Neural progenitor cell (in vitro differentiated cells): ENCODE results near the gene DOK3. TPM values are rescaled to one million over a fixed set of nuclear protein-coding genes. Genes with fewer than 3 reads are reported as not detected.
A peak's percentile ranks its signal among the peaks of the same experiment; 100 is the strongest.

Source experiments
- DNase-seq: peaks from one replicate; pipeline ENCODE4 v3.0.0-alpha.2; 2016; ENCODE audit warnings: low spot score
- H2AFZ ChIP-seq: fragments of 200-600 bp; sonication (generic); replicated peaks from 2 replicates; pipeline ENCODE4 v1.6.1; 2016; ENCODE audit warnings: antibody characterized with exemption
- H3F3A ChIP-seq: fragments of 200-600 bp; sonication (generic); 2 replicates; pipeline ENCODE4 v1.6.1; 2016; ENCODE audit warnings: antibody characterized with exemption, low read depth
- H3K27ac ChIP-seq: fragments of 200-600 bp; sonication (generic); 2 replicates; pipeline ENCODE4 v1.5.1; 2016; ENCODE audit warnings: mild to moderate bottlenecking
- H3K27me3 ChIP-seq: fragments of 200-600 bp; sonication (generic); 2 replicates; pipeline ENCODE4 v1.6.1; 2016; ENCODE audit warnings: mild to moderate bottlenecking, moderate library complexity
- H3K36me3 ChIP-seq: fragments of 200-600 bp; sonication (generic); 2 replicates; pipeline ENCODE4 v1.5.1; 2016
- H3K4me1 ChIP-seq: fragments of 200-600 bp; sonication (generic); 2 replicates; pipeline ENCODE4 v1.6.1; 2016; ENCODE audit warnings: mixed run types
- H3K4me2 ChIP-seq: fragments of 200-600 bp; sonication (generic); 2 replicates; pipeline ENCODE4 v1.6.1; 2016
- H3K4me3 ChIP-seq: fragments of 200-600 bp; sonication (generic); 2 replicates; pipeline ENCODE4 v1.5.1; 2016
- H3K79me2 ChIP-seq: fragments of 200-600 bp; sonication (generic); 2 replicates; pipeline ENCODE4 v1.6.1; 2016; ENCODE audit warnings: low read depth
- H3K9ac ChIP-seq: fragments of 200-600 bp; sonication (generic); 2 replicates; pipeline ENCODE4 v1.6.1; 2016
- H3K9me3 ChIP-seq: fragments of 200-600 bp; sonication (generic); 2 replicates; pipeline ENCODE4 v1.5.1; 2016; ENCODE audit warnings: low read depth
- H4K20me1 ChIP-seq: fragments of 200-600 bp; sonication (generic); 2 replicates; pipeline ENCODE4 v1.6.1; 2016; ENCODE audit warnings: low read depth
- H3K27ac Mint-ChIP-seq: 3 replicates; pipeline ENCODE4 v1.8.0; 2021; ENCODE audit warnings: mixed read lengths
- H3K27me3 Mint-ChIP-seq: 2 replicates; pipeline ENCODE4 v1.8.0; 2022; ENCODE audit warnings: low read depth, mild to moderate bottlenecking, inconsistent platforms, moderate library complexity, mixed read lengths; ENCODE audit not compliant: insufficient read depth
- H3K36me3 Mint-ChIP-seq: 3 replicates; pipeline ENCODE4 v1.8.0; 2021; ENCODE audit warnings: mixed read lengths
- H3K4me1 Mint-ChIP-seq: 3 replicates; pipeline ENCODE4 v1.8.0; 2021; ENCODE audit warnings: mixed read lengths
- H3K4me3 Mint-ChIP-seq: 3 replicates; pipeline ENCODE4 v1.8.0; 2021; ENCODE audit warnings: mild to moderate bottlenecking, moderate library complexity, mixed read lengths
- H3K9me3 Mint-ChIP-seq: 3 replicates; pipeline ENCODE4 v1.8.0; 2020; ENCODE audit warnings: mixed read lengths
- CTCF ChIP-seq: fragments of 200-600 bp; sonication (generic); IDR thresholded peaks from 2 replicates; pipeline ENCODE4 v1.5.1; 2017; ENCODE audit warnings: antibody characterized with exemption, mild to moderate bottlenecking
- EZH2 ChIP-seq: fragments of 200-600 bp; sonication (generic); IDR thresholded peaks from 2 replicates; pipeline ENCODE4 v1.6.1; 2017; ENCODE audit warnings: antibody characterized with exemption, mild to moderate bottlenecking, moderate library complexity
- EZH2phosphoT487 ChIP-seq: fragments of 200-600 bp; sonication (generic); IDR thresholded peaks from 2 replicates; pipeline ENCODE4 v1.6.1; 2017; ENCODE audit warnings: antibody characterized with exemption
- total RNA-seq: library from RNA; depleted of rRNA; stranded (reverse); fragments of >200 nt; gene quantifications from 2 replicates; pipeline ENCODE4 v1.2.3, GENCODE V29; 2015; ENCODE audit warnings: low replicate concordance

The DOK3 gene
- total RNA-seq, 1 donor from 2014 or later = 0.54 TPM

- no peak overlapping the region for H3K27ac Mint-ChIP-seq
- no peaks in the 10 kb centered on the region for H3K9me3 ChIP-seq
- no peak overlapping the region for H2AFZ ChIP-seq
- DNase-seq = no peak
- peaks cover 11% of the 10 kb centered on the region for H3K36me3 Mint-ChIP-seq
- peaks cover 14% of the 10 kb centered on the region for H3K4me1 ChIP-seq
- peaks cover 20% of the 10 kb centered on the region for H3K27me3 Mint-ChIP-seq
- H4K20me1 ChIP-seq = peaks cover 52% of the 10 kb centered on the region
- H3K79me2 ChIP-seq = peaks cover 11% of the 10 kb centered on the region
- H3K4me3 ChIP-seq = peak overlapping the region; percentile 57
- no peak overlapping the region for H3K9ac ChIP-seq
- peak overlapping the region; percentile 84 for H3K4me3 Mint-ChIP-seq
- H3K27ac ChIP-seq = no peak overlapping the region
- TF ChIP-seq EZH2phosphoT487 (no peak), CTCF (no peak), EZH2 (no peak)
- peaks cover 52% of the 10 kb centered on the region for H3K4me1 Mint-ChIP-seq
- H3K9me3 Mint-ChIP-seq = no peaks in the 10 kb centered on the region
- H3K4me2 ChIP-seq = peak overlapping the region; percentile 84
- H3F3A ChIP-seq = peaks cover 56% of the 10 kb centered on the region
- H3K36me3 ChIP-seq = peaks cover 4% of the 10 kb centered on the region
- no peaks in the 10 kb centered on the region for H3K27me3 ChIP-seq
These were observed 55.7 kb downstream of the DOK3 start for GRCh38 chr5:177453852-177454396.

- no peaks in the 10 kb centered on the region for H3K9me3 Mint-ChIP-seq
- H4K20me1 ChIP-seq = peaks cover 49% of the 10 kb centered on the region
- peaks cover 56% of the 10 kb centered on the region for H3F3A ChIP-seq
- H3K4me1 ChIP-seq = peaks cover 15% of the 10 kb centered on the region
- H3K4me2 ChIP-seq = peak overlapping the region; percentile 84
- DNase-seq = no peak
- H3K9ac ChIP-seq = no peak overlapping the region
- H3K4me1 Mint-ChIP-seq = peaks cover 57% of the 10 kb centered on the region
- H3K27me3 ChIP-seq = no peaks in the 10 kb centered on the region
- H3K27ac ChIP-seq = no peak overlapping the region
- no peaks in the 10 kb centered on the region for H3K9me3 ChIP-seq
- no peak overlapping the region for H2AFZ ChIP-seq
- H3K27ac Mint-ChIP-seq = no peak overlapping the region
- H3K4me3 Mint-ChIP-seq = peak overlapping the region; percentile 84
- peaks cover 25% of the 10 kb centered on the region for H3K27me3 Mint-ChIP-seq
- no peak overlapping the region for H3K4me3 ChIP-seq
- peaks cover 11% of the 10 kb centered on the region for H3K36me3 Mint-ChIP-seq
- H3K36me3 ChIP-seq = peaks cover 4% of the 10 kb centered on the region
- peaks cover 11% of the 10 kb centered on the region for H3K79me2 ChIP-seq
- no peak for TF ChIP-seq CTCF
- TF ChIP-seq EZH2 = no peak
- no peak for TF ChIP-seq EZH2phosphoT487
These were observed 56.7 kb downstream of the DOK3 start for GRCh38 chr5:177452688-177453638.

Other genes with a start within 250 kb of the DOK3 start
- gene RAB24, start 206.1 kb downstream of the DOK3 start, total RNA-seq = 4.3 and 15.1 TPM in 2 replicates
- 133 and 206 TPM in 2 replicates for gene PRELID1, start 206.0 kb downstream of the DOK3 start, total RNA-seq
- gene MXD3, start 197.9 kb downstream of the DOK3 start, total RNA-seq = 31.1 and 65.4 TPM in 2 replicates
- gene LMAN2, start 158.2 kb downstream of the DOK3 start, total RNA-seq = 96.5 and 116 TPM in 2 replicates
- 3.2 and 19.0 TPM in 2 replicates for gene RGS14, start 151.9 kb downstream of the DOK3 start, total RNA-seq
- gene SLC34A1, start 125.4 kb downstream of the DOK3 start, total RNA-seq = not detected in 2 replicates
- not detected in 2 replicates for gene PFN3, start 109.2 kb downstream of the DOK3 start, total RNA-seq
- 2.0 TPM in 1 of 2 replicates, not detected in the other for gene F12, start 100.3 kb downstream of the DOK3 start, total RNA-seq
- 24.0 and 50.6 TPM in 2 replicates for gene GRK6, start 83.2 kb downstream of the DOK3 start, total RNA-seq
- 4.5 and 31.7 TPM in 2 replicates for gene PRR7, start 63.0 kb downstream of the DOK3 start, total RNA-seq
- gene DBN1, start 36.2 kb downstream of the DOK3 start, total RNA-seq = 113 and 338 TPM in 2 replicates
- 38.7 and 208 TPM in 2 replicates for gene PDLIM7, start 12.2 kb downstream of the DOK3 start, total RNA-seq
- 60.7 and 118 TPM in 2 replicates for gene DDX41, start 7.1 kb upstream of the DOK3 start, total RNA-seq
- 42.5 and 78.5 TPM in 2 replicates for gene FAM193B, start 44.7 kb upstream of the DOK3 start, total RNA-seq
- 30.9 and 49.0 TPM in 2 replicates for gene TMED9, start 82.4 kb upstream of the DOK3 start, total RNA-seq
- gene B4GALT7, start 90.3 kb upstream of the DOK3 start, total RNA-seq = 11.6 and 23.1 TPM in 2 replicates